Tibial nerve (tissue), 4 donors: ENCODE results near the gene DMD. TPM values are rescaled to one million over a fixed set of nuclear protein-coding genes. Genes with fewer than 3 reads are reported as not detected.

Experiments
- DNase-seq, 2 donors: peaks; one replicate each; pipeline ENCODE4 v3.0.0-alpha.2; 2019; ENCODE audit warnings: low spot score in 2 of 2
- H3K27ac ChIP-seq, 4 donors: fragments of 200-600 bp; sonication (generic) in 3 of 4; one replicate each; pipeline ENCODE4 v1.5.1; 2017 to 2019; ENCODE audit warnings: mild to moderate bottlenecking in 1 of 4
- H3K27me3 ChIP-seq, 2 donors: fragments of 200-600 bp; sonication (generic) in 1 of 2; one replicate each; pipeline versions ENCODE4 v1.5.1 to v1.6.0; 2017 to 2019
- H3K36me3 ChIP-seq, 3 donors: fragments of 200-600 bp; sonication (generic); one replicate each; pipeline ENCODE4 v1.5.1; 2018 to 2019
- H3K4me1 ChIP-seq, 4 donors: fragments of 200-600 bp; sonication (generic) in 3 of 4; one replicate each; pipeline ENCODE4 v1.5.1; 2017 to 2019
- H3K4me3 ChIP-seq, 4 donors: fragments of 200-600 bp; sonication (generic) in 3 of 4; one replicate each; pipeline ENCODE4 v1.5.1; 2017 to 2019; ENCODE audit warnings: mild to moderate bottlenecking in 1 of 4, moderate library complexity in 1 of 4
- H3K9me3 ChIP-seq, 4 donors: fragments of 200-600 bp; sonication (generic) in 3 of 4; one replicate each; pipeline ENCODE4 v1.5.1; 2017 to 2019
- EP300 ChIP-seq, 2 donors: sonication (generic); formaldehyde crosslinking; IDR thresholded peaks; one replicate each; pipeline ENCODE4 v1.6.1; 2017; ENCODE audit warnings: antibody characterized with exemption in 2 of 2, mild to moderate bottlenecking in 1 of 2
- POLR2A ChIP-seq, 2 donors: fragments of 450-650 bp; IDR thresholded peaks; one replicate each; pipeline ENCODE4 v1.6.1; 2017; ENCODE audit warnings: antibody characterized with exemption in 2 of 2, mild to moderate bottlenecking in 2 of 2, moderate library complexity in 2 of 2
- WGBS, 2 donors: methylation state at CpG; one replicate each; pipeline ENCODE4 v1.1.5; 2018; 5-methylcytosine and 5-hydroxymethylcytosine counted together
- total RNA-seq, 4 donors: library from RNA; depleted of rRNA; stranded (reverse); fragments of >200 nt; gene quantifications; one replicate each; pipeline ENCODE4 v1.1.0, GENCODE V29; 2016
- TF ChIP-seq, protein P1 (sequence below), 5 experiments: fragments of 200-600 bp in 3 of 5; fragments of 450-650 bp in 2 of 5; sonication (generic) in 3 of 5; IDR thresholded peaks; one replicate each; pipeline ENCODE4 v1.5.1; 2016 to 2019; ENCODE audit warnings: antibody characterized with exemption in 5 of 5, mild to moderate bottlenecking in 3 of 5, moderate library complexity in 2 of 5

The DMD gene
- total RNA-seq, 4 donors from 2014 or later = 156 to 345 (median 245) TPM

GRCh38 chrX:31092476-31092875 lies 2118.9 kb downstream of the DMD start:
- Histone ChIP-seq H3K27ac (no peak overlapping the region), H3K4me3 (no peak overlapping the region), H3K9me3 (peaks cover 0 to 3% (median 0%) of the 10 kb centered on the region in 4 donors), H3K27me3 (no peaks in the 10 kb centered on the region), H3K4me1 (no peaks in the 10 kb centered on the region), H3K36me3 (no peaks in the 10 kb centered on the region)
- no peak for DNase-seq
- TF ChIP-seq EP300 (IDR thresholded peaks at IDR 0.05) (no peak), POLR2A (IDR thresholded peaks at IDR 0.05) (no peak)
- TF ChIP-seq, protein P1, sequence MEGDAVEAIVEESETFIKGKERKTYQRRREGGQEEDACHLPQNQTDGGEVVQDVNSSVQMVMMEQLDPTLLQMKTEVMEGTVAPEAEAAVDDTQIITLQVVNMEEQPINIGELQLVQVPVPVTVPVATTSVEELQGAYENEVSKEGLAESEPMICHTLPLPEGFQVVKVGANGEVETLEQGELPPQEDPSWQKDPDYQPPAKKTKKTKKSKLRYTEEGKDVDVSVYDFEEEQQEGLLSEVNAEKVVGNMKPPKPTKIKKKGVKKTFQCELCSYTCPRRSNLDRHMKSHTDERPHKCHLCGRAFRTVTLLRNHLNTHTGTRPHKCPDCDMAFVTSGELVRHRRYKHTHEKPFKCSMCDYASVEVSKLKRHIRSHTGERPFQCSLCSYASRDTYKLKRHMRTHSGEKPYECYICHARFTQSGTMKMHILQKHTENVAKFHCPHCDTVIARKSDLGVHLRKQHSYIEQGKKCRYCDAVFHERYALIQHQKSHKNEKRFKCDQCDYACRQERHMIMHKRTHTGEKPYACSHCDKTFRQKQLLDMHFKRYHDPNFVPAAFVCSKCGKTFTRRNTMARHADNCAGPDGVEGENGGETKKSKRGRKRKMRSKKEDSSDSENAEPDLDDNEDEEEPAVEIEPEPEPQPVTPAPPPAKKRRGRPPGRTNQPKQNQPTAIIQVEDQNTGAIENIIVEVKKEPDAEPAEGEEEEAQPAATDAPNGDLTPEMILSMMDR (IDR thresholded peaks at IDR 0.05) = no peak
- 17 to 43% methylated on average over 3 of the region's 3 CpGs for WGBS, 2 donors

DNA sequence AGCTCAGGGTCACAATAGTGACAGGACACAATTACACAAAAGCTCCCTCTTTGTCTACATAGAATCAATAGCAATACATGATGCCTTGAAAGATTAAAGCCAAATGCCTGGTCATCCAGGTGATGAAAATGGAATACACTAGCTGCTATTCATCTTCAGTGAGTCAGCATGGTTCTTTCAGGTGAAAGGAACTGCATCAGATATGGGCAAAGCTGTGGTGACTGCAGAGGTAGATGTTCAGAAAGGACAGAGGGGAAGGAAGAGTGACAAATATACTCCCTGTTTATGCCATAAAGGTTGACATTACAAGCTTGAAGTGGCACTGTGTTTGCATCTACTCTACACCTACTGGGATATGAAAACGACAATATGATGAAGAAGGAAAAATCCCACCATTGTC lies 2119.5 kb downstream of the DMD start:
- H3K4me1 ChIP-seq = no peaks in the 10 kb centered on the region
- no peak for DNase-seq
- no peak overlapping the region for H3K4me3 ChIP-seq
- H3K27me3 ChIP-seq = no peaks in the 10 kb centered on the region
- H3K27ac ChIP-seq = no peak overlapping the region
- H3K9me3 ChIP-seq = peaks cover 0 to 3% (median 0%) of the 10 kb centered on the region in 4 donors
- TF ChIP-seq, protein P1 (IDR thresholded peaks at IDR 0.05) = no peak
- TF ChIP-seq EP300 (IDR thresholded peaks at IDR 0.05) (no peak), POLR2A (IDR thresholded peaks at IDR 0.05) (no peak)
- H3K36me3 ChIP-seq = no peaks in the 10 kb centered on the region
- WGBS, 2 donors = 54 to 55% methylated on average over 1 of the region's 1 CpG

DNA sequence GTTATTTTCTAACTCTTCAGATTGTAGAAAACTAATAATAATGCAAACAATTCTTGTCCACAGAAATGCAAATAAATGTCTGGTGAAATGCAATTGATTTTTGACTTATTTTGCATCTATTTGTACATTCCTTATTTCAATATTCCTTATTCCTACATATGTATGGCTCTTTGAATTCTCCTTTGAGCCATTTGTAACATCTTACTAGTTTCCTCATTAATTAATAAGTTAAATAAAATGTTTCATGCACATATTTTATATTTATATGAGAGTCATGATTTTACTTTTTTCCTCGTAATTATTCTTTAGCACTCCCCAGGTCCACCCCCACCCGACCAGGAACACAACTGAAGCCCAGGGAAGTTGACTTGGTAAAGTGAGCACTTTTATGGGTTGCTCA lies 2136.8 kb downstream of the DMD start:
- DNase-seq = no peak
- H3K27me3 ChIP-seq = no peaks in the 10 kb centered on the region
- no peaks in the 10 kb centered on the region for H3K4me1 ChIP-seq
- TF ChIP-seq, protein P1 (IDR thresholded peaks at IDR 0.05) = no peak
- TF ChIP-seq POLR2A (IDR thresholded peaks at IDR 0.05) = no peak
- TF ChIP-seq EP300 (IDR thresholded peaks at IDR 0.05) = no peak
- 74 to 85% methylated on average over 2 of the region's 2 CpGs for WGBS, 2 donors
- H3K36me3 ChIP-seq = no peaks in the 10 kb centered on the region
- H3K9me3 ChIP-seq = peaks cover 0 to 9% (median 0%) of the 10 kb centered on the region in 4 donors
- H3K27ac ChIP-seq = no peak overlapping the region
- no peak overlapping the region for H3K4me3 ChIP-seq

DNA sequence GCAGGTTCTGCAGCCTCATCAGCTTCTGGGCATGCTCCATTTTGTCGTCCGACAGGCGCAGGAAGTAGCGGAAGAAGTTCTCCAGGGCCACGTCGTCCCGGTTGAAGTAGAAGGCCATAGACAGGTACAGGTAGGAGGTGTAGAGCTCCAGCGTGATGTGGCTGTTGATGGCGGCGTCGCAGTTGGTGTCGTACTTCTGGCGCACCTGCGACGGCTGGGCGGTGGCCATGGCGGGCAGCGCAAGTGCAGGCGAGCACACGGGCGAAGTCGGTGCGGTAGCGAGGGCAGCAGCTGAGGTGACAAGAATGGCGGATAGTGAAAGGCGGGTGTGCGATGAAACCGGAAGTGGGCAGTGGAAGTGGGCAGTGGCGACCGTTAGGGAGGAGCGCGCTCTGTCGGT lies 2139.6 kb downstream of the DMD start, which contains the start of gene FTHL17:
TSS of gene FTHL17 (minus strand) at position 317 of the 400 bp plus-strand sequence. CDS start at position 229, 88 bp downstream.
- no peak for DNase-seq
- Histone ChIP-seq H3K4me1 (no peaks in the 10 kb centered on the region), H3K27ac (no peak within 1 kb of the TSS), H3K27me3 (no peaks in the 10 kb centered on the region), H3K36me3 (no peaks in the 10 kb centered on the region), H3K9me3 (peaks cover 0 to 9% (median 0%) of the 10 kb centered on the region in 4 donors), H3K4me3 (no peak within 1 kb of the TSS)
- TF ChIP-seq POLR2A (IDR thresholded peaks at IDR 0.05) = no peak
- TF ChIP-seq, protein P1 (IDR thresholded peaks at IDR 0.05) = no peak
- no peak for TF ChIP-seq EP300 (IDR thresholded peaks at IDR 0.05)
- WGBS, 2 donors = 91 to 96% methylated on average over 33 of the region's 33 CpGs

- DNase-seq = no peak
- WGBS, 2 donors = 90 to 95% methylated on average over 9 to 18 of the region's 18 CpGs
Measured at GRCh38 chrX:31071262-31071661, 2140.1 kb downstream of the DMD start.

GRCh38 chrX:31070057-31070468 lies 2141.3 kb downstream of the DMD start:
- TF ChIP-seq, protein P1 (IDR thresholded peaks at IDR 0.05) = no peak
- no peak for TF ChIP-seq EP300 (IDR thresholded peaks at IDR 0.05)
- no peak for TF ChIP-seq POLR2A (IDR thresholded peaks at IDR 0.05)
- H3K4me3 ChIP-seq = no peak overlapping the region
- H3K36me3 ChIP-seq = no peaks in the 10 kb centered on the region
- H3K27ac ChIP-seq = no peak overlapping the region
- H3K4me1 ChIP-seq = no peaks in the 10 kb centered on the region
- no peaks in the 10 kb centered on the region for H3K27me3 ChIP-seq
- DNase-seq = no peak
- peaks cover 0 to 4% (median 0%) of the 10 kb centered on the region in 4 donors for H3K9me3 ChIP-seq

More at GRCh38 chrX:31071262-31071661, 2140.1 kb downstream of the DMD start:
- Histone ChIP-seq H3K36me3 (no peaks in the 10 kb centered on the region), H3K9me3 (peaks cover 0 to 6% (median 0%) of the 10 kb centered on the region in 4 donors), H3K27me3 (no peaks in the 10 kb centered on the region), H3K4me1 (no peaks in the 10 kb centered on the region), H3K27ac (no peak overlapping the region), H3K4me3 (no peak overlapping the region)
- TF ChIP-seq POLR2A (IDR thresholded peaks at IDR 0.05) = no peak
- TF ChIP-seq EP300 (IDR thresholded peaks at IDR 0.05) = no peak
